A673 (cell line): ENCODE results near the gene TSHZ1. TPM values are rescaled to one million over a fixed set of nuclear protein-coding genes. Genes with fewer than 3 reads are reported as not detected.

Experiments used
- BruUV-seq: library from RNA; stranded (reverse); fragments of 400-500 nt; replicated peaks from 2 replicates; lab custom pipeline; 2021; lab: Mats Ljungman, UMichigan
- CTCF ChIA-PET: fragments of 300-600 bp; sonication (Branson Sonifier 250); formaldehyde crosslinking; loops from one replicate; lab custom pipeline; 2022; ENCODE audit warnings: antibody characterized with exemption; lab: Charles Lee
- POLR2A ChIA-PET: fragments of 300-600 bp; sonication (Branson Sonifier 250); formaldehyde crosslinking; loops from one replicate; lab custom pipeline; 2022; ENCODE audit warnings: antibody characterized with exemption; ENCODE audit not compliant: low non-redundant PET; lab: Charles Lee
- DNase-seq: peaks from one replicate; pipeline ENCODE4 v3.0.0-alpha.2; 2015; ENCODE audit warnings: low spot score
- H3K27ac ChIP-seq: fragments of 200-600 bp; sonication (generic); 2 replicates; pipeline ENCODE4 v1.5.1; 2016; ENCODE audit warnings: mixed run types, low read depth, mild to moderate bottlenecking, mixed read lengths, antibody characterized with exemption, low read length; ENCODE audit not compliant: poor library complexity, severe bottlenecking
- H3K27me3 ChIP-seq: fragments of 200-600 bp; sonication (generic); replicated peaks from 2 replicates; pipeline ENCODE4 v1.6.1; 2017; ENCODE audit warnings: mixed run types, low read depth, mild to moderate bottlenecking, mixed read lengths, antibody characterized with exemption, low read length; ENCODE audit not compliant: insufficient read depth, poor library complexity
- H3K36me3 ChIP-seq: fragments of 200-600 bp; sonication (generic); 2 replicates; pipeline ENCODE4 v1.6.1; 2016; ENCODE audit warnings: mixed run types, mild to moderate bottlenecking, mixed read lengths, antibody characterized with exemption, low read length; ENCODE audit not compliant: insufficient read depth, poor library complexity, severe bottlenecking
- H3K4me1 ChIP-seq: fragments of 200-600 bp; sonication (generic); 2 replicates; pipeline ENCODE4 v1.6.1; 2017; ENCODE audit warnings: mixed run types, mild to moderate bottlenecking, mixed read lengths, antibody characterized with exemption, low read length; ENCODE audit not compliant: insufficient read depth, poor library complexity, severe bottlenecking
- H3K4me3 ChIP-seq: fragments of 200-600 bp; sonication (generic); 2 replicates; pipeline ENCODE4 v1.5.1; 2016; ENCODE audit warnings: low read depth, mixed run types, mild to moderate bottlenecking, mixed read lengths, low read length; ENCODE audit not compliant: poor library complexity, severe bottlenecking
- H3K9me3 ChIP-seq: fragments of 200-600 bp; sonication (generic); 2 replicates; pipeline ENCODE4 v1.6.1; 2016; ENCODE audit warnings: mixed run types, low read depth, mild to moderate bottlenecking, mixed read lengths, antibody characterized with exemption, low read length; ENCODE audit not compliant: poor library complexity, severe bottlenecking
- EZH2 ChIP-seq: fragments of 200-600 bp; sonication (generic); IDR thresholded peaks from 2 replicates; pipeline ENCODE4 v1.6.1; 2017; ENCODE audit warnings: borderline replicate concordance, low read depth, mild to moderate bottlenecking, mixed read lengths, antibody characterized with exemption, low read length; ENCODE audit not compliant: poor library complexity, severe bottlenecking
- intact Hi-C: fragments of 100-400 bp; cut with micrococcal nuclease; formaldehyde crosslinking; loops from one replicate; pipeline ENCODE4 v1.10.0; 2022; ENCODE audit not compliant: unreplicated experiment
- total RNA-seq: library from RNA; stranded (reverse); gene quantifications from 2 replicates; pipeline ENCODE4 v1.2.3, GENCODE V29; 2021
- TF ChIP-seq, protein P1 (sequence below): fragments of 300-800, 200-600 bp; sonication (generic); conservative IDR thresholded peaks from 2 replicates; pipeline ENCODE4 v1.5.1; 2017; ENCODE audit warnings: low read depth, mild to moderate bottlenecking, antibody characterized with exemption, low read length, moderate library complexity, mixed read lengths

The TSHZ1 gene
- total RNA-seq, 1 experiment from 2014 or later, result 1.8 TPM

GRCh38 chr18:75255094-75255493 lies 44.5 kb downstream of the TSHZ1 start:
- no peak for DNase-seq
- BruUV-seq, result no TSS peak
- intact Hi-C loops, result no loop called here
- Histone ChIP-seq H3K4me3 (no peak overlapping the region), H3K9me3 (no peaks in the 10 kb centered on the region), H3K27ac (no peak overlapping the region), H3K27me3 (no peaks in the 10 kb centered on the region), H3K4me1 (no peaks in the 10 kb centered on the region), H3K36me3 (no peaks in the 10 kb centered on the region)
- CTCF ChIA-PET, result no interaction called here
- POLR2A ChIA-PET, result no interaction called here
- TF ChIP-seq, protein P1, sequence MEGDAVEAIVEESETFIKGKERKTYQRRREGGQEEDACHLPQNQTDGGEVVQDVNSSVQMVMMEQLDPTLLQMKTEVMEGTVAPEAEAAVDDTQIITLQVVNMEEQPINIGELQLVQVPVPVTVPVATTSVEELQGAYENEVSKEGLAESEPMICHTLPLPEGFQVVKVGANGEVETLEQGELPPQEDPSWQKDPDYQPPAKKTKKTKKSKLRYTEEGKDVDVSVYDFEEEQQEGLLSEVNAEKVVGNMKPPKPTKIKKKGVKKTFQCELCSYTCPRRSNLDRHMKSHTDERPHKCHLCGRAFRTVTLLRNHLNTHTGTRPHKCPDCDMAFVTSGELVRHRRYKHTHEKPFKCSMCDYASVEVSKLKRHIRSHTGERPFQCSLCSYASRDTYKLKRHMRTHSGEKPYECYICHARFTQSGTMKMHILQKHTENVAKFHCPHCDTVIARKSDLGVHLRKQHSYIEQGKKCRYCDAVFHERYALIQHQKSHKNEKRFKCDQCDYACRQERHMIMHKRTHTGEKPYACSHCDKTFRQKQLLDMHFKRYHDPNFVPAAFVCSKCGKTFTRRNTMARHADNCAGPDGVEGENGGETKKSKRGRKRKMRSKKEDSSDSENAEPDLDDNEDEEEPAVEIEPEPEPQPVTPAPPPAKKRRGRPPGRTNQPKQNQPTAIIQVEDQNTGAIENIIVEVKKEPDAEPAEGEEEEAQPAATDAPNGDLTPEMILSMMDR, result no peak
- no peak for TF ChIP-seq EZH2

- no peak overlapping the region for H3K27ac ChIP-seq
- no peaks in the 10 kb centered on the region for H3K4me1 ChIP-seq
- ChIA-PET CTCF (no interaction called here), POLR2A (no interaction called here)
- TF ChIP-seq, protein P1, result no peak
- no peak for TF ChIP-seq EZH2
- no peak overlapping the region for H3K4me3 ChIP-seq
- intact Hi-C loops, result no loop called here
- H3K9me3 ChIP-seq, result no peaks in the 10 kb centered on the region
- H3K27me3 ChIP-seq, result no peaks in the 10 kb centered on the region
- no TSS peak for BruUV-seq
- H3K36me3 ChIP-seq, result no peaks in the 10 kb centered on the region
- DNase-seq, result no peak
These were observed 45.8 kb downstream of the TSHZ1 start for GRCh38 chr18:75256376-75256775.

GRCh38 chr18:75257605-75258004 lies 47.0 kb downstream of the TSHZ1 start:
- Histone ChIP-seq H3K27me3 (no peaks in the 10 kb centered on the region), H3K4me3 (no peak overlapping the region), H3K36me3 (no peaks in the 10 kb centered on the region), H3K9me3 (no peaks in the 10 kb centered on the region), H3K4me1 (no peaks in the 10 kb centered on the region), H3K27ac (no peak overlapping the region)
- ChIA-PET CTCF (no interaction called here), POLR2A (no interaction called here)
- intact Hi-C loops, result no loop called here
- no TSS peak for BruUV-seq
- no peak for TF ChIP-seq EZH2
- TF ChIP-seq, protein P1, result no peak
- DNase-seq, result no peak
